NB4 (cell line): Measurements from ENCODE around the gene PRKAR1B.

Experiments
- DNase-seq: peaks from one replicate; pipeline ENCODE4 v3.0.0; 2010; ENCODE audit warnings: low read depth
- H3K4me3 ChIP-seq: one replicate; pipeline ENCODE4 v1.5.1; 2011; ENCODE audit warnings: mild to moderate bottlenecking, low read depth, low read length, moderate library complexity
- CTCF ChIP-seq: IDR thresholded peaks from one replicate; pipeline ENCODE4 v1.5.1; 2012; ENCODE audit warnings: low read depth, low read length
- MAX ChIP-seq: IDR thresholded peaks from 2 replicates; pipeline ENCODE4 v1.6.1; 2011; ENCODE audit warnings: low read depth, low read length
- MYC ChIP-seq: IDR thresholded peaks from 2 replicates; pipeline ENCODE4 v1.6.1; 2011; ENCODE audit warnings: low read depth, low read length
- POLR2A ChIP-seq: IDR thresholded peaks from 2 replicates; pipeline ENCODE4 v1.6.1; 2011; ENCODE audit warnings: mild to moderate bottlenecking; ENCODE audit not compliant: insufficient read length; ENCODE audit errors: extremely low read depth

PRKAR1B gene

DNA sequence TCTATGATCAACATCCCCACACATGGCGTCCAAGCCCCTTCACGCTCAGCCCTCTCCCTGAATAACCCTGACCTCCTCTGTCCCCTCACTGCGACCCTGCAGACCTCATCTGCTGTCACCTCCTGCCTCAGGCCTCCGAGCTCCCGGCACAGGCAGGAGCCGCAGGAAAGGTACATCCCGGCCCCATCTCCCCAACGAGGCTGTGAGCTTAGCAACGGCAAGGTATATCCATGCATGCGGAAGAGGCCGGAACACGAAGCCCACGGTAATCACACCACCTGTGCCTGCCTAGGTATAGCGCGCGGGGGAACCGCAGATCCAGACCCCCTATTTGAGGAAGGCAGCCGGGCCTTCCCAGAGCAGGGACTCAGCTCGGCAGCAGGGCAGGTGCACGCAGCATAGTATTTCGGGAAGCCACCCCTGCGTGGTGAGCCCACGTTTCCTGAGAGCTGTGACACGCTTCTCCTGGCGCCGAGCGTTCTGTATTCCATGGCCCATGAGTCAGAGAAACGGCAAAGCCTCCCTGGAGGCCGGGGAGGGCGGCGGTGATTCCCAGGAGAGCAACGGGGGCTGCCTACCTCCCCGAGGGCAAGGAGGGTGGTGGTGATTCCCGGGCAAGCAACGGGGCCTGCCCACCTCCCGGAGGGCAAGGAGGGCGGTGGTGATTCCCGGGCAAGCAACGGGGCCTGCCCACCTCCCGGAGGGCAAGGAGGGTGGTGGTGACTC lies 50.7 kb downstream of the PRKAR1B start:
- DNase-seq = no peak
- no peak for TF ChIP-seq MAX
- H3K4me3 ChIP-seq = no peak overlapping the region

- TF ChIP-seq MYC = no peak
- TF ChIP-seq POLR2A = no peak
- no peak for TF ChIP-seq MAX
- no peak for TF ChIP-seq CTCF
- DNase-seq = no peak
Observed at GRCh38 chr7:674454-675410, 52.3 kb downstream of the PRKAR1B start.

GRCh38 chr7:673681-674453 lies 53.2 kb downstream of the PRKAR1B start:
- TF ChIP-seq MYC = no peak
- TF ChIP-seq CTCF = no peak
- TF ChIP-seq MAX = no peak
- no peak for TF ChIP-seq POLR2A
- no peak for DNase-seq

More at GRCh38 chr7:674454-675410, 52.3 kb downstream of the PRKAR1B start:
- H3K4me3 ChIP-seq = no peak overlapping the region

GRCh38 chr7:672891-673290 lies 54.2 kb downstream of the PRKAR1B start:
- no peak for TF ChIP-seq MAX
- no peak for TF ChIP-seq POLR2A
- TF ChIP-seq MYC = no peak
- TF ChIP-seq CTCF = no peak
- H3K4me3 ChIP-seq = no peak overlapping the region
- DNase-seq = no peak

More at GRCh38 chr7:673681-674453, 53.2 kb downstream of the PRKAR1B start:
- no peak overlapping the region for H3K4me3 ChIP-seq

DNA sequence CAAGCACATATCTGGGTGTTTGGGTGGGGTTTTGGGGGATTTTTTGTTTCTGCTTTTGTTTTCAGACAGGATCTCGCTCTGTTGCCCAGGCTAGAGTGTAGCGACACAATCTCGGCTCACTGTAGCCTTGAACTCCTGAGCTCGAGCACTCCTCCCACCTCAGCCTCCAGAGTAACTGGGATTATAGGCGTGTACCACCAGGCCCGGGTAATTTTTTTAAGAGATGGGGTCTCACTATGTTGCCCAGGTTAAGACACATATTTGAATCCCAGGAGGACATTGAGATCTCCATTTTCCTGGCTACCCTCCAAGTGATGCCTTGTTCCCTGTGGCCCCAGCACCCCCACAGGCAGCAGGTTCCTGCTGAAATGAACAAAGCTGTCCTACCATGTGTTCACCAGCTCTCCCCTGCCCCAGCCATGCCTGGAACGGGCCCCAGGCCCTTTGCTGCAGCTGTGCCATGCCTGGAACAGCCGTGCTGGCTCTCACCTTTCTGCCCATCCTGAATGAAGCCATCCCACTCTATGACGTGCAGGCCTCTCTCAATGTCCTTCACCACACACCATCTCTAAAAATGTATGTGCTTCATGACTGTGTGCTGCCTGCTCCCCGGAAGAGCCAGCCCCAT lies 55.6 kb downstream of the PRKAR1B start:
- no peak for TF ChIP-seq POLR2A
- TF ChIP-seq MYC = no peak
- no peak for TF ChIP-seq MAX
- no peak for TF ChIP-seq CTCF
- H3K4me3 ChIP-seq = no peak overlapping the region
- no peak for DNase-seq
